ENCODE data around the gene CSN2.

DNA sequence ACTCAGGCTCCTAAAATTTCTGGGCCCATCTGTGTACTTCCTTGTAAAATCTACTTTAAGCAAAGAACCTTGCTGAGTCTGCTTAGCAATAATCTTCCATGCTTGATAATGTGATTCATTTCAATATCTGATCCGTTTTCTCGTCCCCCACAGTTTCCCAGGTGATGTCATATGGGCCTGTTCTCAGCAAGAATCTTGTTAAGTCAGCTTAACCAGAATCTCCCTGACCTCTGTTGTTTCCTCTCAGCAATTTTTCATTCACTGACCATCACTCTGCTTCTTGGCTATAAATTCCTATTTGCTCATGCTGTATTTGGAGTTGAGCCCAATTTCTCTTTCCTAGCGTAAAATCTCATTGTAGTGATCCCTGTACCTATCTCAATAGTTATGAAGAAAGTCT, 13.9 kb downstream of the CSN2 start:
- TF ChIP-seq, protein P1, sequence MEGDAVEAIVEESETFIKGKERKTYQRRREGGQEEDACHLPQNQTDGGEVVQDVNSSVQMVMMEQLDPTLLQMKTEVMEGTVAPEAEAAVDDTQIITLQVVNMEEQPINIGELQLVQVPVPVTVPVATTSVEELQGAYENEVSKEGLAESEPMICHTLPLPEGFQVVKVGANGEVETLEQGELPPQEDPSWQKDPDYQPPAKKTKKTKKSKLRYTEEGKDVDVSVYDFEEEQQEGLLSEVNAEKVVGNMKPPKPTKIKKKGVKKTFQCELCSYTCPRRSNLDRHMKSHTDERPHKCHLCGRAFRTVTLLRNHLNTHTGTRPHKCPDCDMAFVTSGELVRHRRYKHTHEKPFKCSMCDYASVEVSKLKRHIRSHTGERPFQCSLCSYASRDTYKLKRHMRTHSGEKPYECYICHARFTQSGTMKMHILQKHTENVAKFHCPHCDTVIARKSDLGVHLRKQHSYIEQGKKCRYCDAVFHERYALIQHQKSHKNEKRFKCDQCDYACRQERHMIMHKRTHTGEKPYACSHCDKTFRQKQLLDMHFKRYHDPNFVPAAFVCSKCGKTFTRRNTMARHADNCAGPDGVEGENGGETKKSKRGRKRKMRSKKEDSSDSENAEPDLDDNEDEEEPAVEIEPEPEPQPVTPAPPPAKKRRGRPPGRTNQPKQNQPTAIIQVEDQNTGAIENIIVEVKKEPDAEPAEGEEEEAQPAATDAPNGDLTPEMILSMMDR (IDR thresholded peaks at IDR 0.05), result no peak
- TF ChIP-seq EZH2 (IDR thresholded peaks at IDR 0.05; ENCODE audit: borderline replicate concordance, insufficient read depth, low read depth, low read length, poor library complexity, severe bottlenecking), result no peak

Measured in B cell (primary cell).